ENCODE measurements around the gene CACNB2. TPM values are rescaled to one million over a fixed set of nuclear protein-coding genes. Genes with fewer than 3 reads are reported as not detected.

Gene CACNB2
- total RNA-seq, 1 experiment from 2014 or later = 34.1 TPM

- intact Hi-C loops (cut with micrococcal nuclease; ENCODE audit: unreplicated experiment) = no loop called here
- Histone ChIP-seq H3K4me1 (ENCODE audit: insufficient read depth, low read length, poor library complexity, severe bottlenecking) (no peaks in the 10 kb centered on the region), H3K4me3 (ENCODE audit: low read depth, low read length, poor library complexity, severe bottlenecking) (no peak overlapping the region), H3K27ac (ENCODE audit: low read depth, low read length, poor library complexity, severe bottlenecking) (no peak overlapping the region), H3K36me3 (ENCODE audit: insufficient read depth, low read length, poor library complexity, severe bottlenecking) (peaks cover 3% of the 10 kb centered on the region), H3K27me3 (replicated peaks; ENCODE audit: insufficient read depth, low read depth, low read length, poor library complexity) (no peaks in the 10 kb centered on the region), H3K9me3 (ENCODE audit: low read depth, low read length, poor library complexity, severe bottlenecking) (no peaks in the 10 kb centered on the region)
- ChIA-PET POLR2A (ENCODE audit: low non-redundant PET) (no interaction called here), CTCF (interaction anchor here (0.6 kb wide), 1 partner anchor 756 kb away, joined by 5 read pairs; no protein-coding TSS in a partner anchor)
- TF ChIP-seq EZH2 (IDR thresholded peaks at IDR 0.05; ENCODE audit: borderline replicate concordance, low read depth, low read length, poor library complexity, severe bottlenecking) (no peak), CTCF (conservative IDR thresholded peaks at IDR 0.05; ENCODE audit: low read depth, low read length) (no peak)
- DNase-seq (ENCODE audit: low spot score) = no peak
- no TSS peak for BruUV-seq (replicated peaks)
Measured at GRCh38 chr10:18497806-18498369, 357.7 kb downstream of the CACNB2 start.

GRCh38 chr10:18498998-18499397, 358.8 kb downstream of the CACNB2 start:
- Histone ChIP-seq H3K27ac (ENCODE audit: low read depth, low read length, poor library complexity, severe bottlenecking) (no peak overlapping the region), H3K4me1 (ENCODE audit: insufficient read depth, low read length, poor library complexity, severe bottlenecking) (no peaks in the 10 kb centered on the region), H3K27me3 (replicated peaks; ENCODE audit: insufficient read depth, low read depth, low read length, poor library complexity) (no peaks in the 10 kb centered on the region), H3K36me3 (ENCODE audit: insufficient read depth, low read length, poor library complexity, severe bottlenecking) (peaks cover 3% of the 10 kb centered on the region), H3K4me3 (ENCODE audit: low read depth, low read length, poor library complexity, severe bottlenecking) (no peak overlapping the region), H3K9me3 (ENCODE audit: low read depth, low read length, poor library complexity, severe bottlenecking) (no peaks in the 10 kb centered on the region)
- CTCF ChIA-PET = no interaction called here
- intact Hi-C loops (cut with micrococcal nuclease; ENCODE audit: unreplicated experiment) = no loop called here
- TF ChIP-seq CTCF (conservative IDR thresholded peaks at IDR 0.05; ENCODE audit: low read depth, low read length) (no peak), EZH2 (IDR thresholded peaks at IDR 0.05; ENCODE audit: borderline replicate concordance, low read depth, low read length, poor library complexity, severe bottlenecking) (no peak)
- no TSS peak for BruUV-seq (replicated peaks)
- POLR2A ChIA-PET (ENCODE audit: low non-redundant PET) = interaction anchor here (0.6 kb wide), 2 partner anchors 122 to 255 kb away, joined by 8 to 10 read pairs; no protein-coding TSS in a partner anchor
- no peak for DNase-seq (ENCODE audit: low spot score)

DNA sequence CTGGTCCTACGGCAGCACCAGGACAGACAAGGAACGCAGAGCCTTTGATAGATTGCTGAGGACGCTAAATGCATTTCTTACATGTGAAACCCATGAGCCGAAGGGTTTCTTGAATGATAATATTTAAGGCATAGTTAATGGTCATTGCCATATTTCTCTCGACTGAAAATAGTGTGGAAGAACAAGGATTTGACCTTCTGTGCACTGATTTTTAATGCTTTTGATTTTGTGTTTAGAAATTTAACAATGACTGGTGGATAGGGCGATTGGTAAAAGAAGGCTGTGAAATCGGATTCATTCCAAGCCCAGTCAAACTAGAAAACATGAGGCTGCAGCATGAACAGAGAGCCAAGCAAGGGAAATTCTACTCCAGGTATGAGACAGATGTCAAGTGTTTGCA, 360.4 kb downstream of the CACNB2 start:
- Histone ChIP-seq H3K9me3 (ENCODE audit: low read depth, low read length, poor library complexity, severe bottlenecking) (no peaks in the 10 kb centered on the region), H3K4me3 (ENCODE audit: low read depth, low read length, poor library complexity, severe bottlenecking) (no peak overlapping the region), H3K36me3 (ENCODE audit: insufficient read depth, low read length, poor library complexity, severe bottlenecking) (peaks cover 3% of the 10 kb centered on the region), H3K4me1 (ENCODE audit: insufficient read depth, low read length, poor library complexity, severe bottlenecking) (no peaks in the 10 kb centered on the region), H3K27me3 (replicated peaks; ENCODE audit: insufficient read depth, low read depth, low read length, poor library complexity) (no peaks in the 10 kb centered on the region), H3K27ac (ENCODE audit: low read depth, low read length, poor library complexity, severe bottlenecking) (no peak overlapping the region)
- POLR2A ChIA-PET (ENCODE audit: low non-redundant PET) = no interaction called here
- intact Hi-C loops (cut with micrococcal nuclease; ENCODE audit: unreplicated experiment) = no loop called here
- TF ChIP-seq EZH2 (IDR thresholded peaks at IDR 0.05; ENCODE audit: borderline replicate concordance, low read depth, low read length, poor library complexity, severe bottlenecking) (no peak), CTCF (conservative IDR thresholded peaks at IDR 0.05; ENCODE audit: low read depth, low read length) (no peak)
- no peak for DNase-seq (ENCODE audit: low spot score)
- BruUV-seq (replicated peaks) = no TSS peak
- CTCF ChIA-PET = no interaction called here
